Activated T-helper 1 cell treated with anti-CD3 and anti-CD28 coated beads, Interleukin-12 subunit alpha, Interleukin-12 subunit beta, Interleukin-2, Interleukin-4 antibody, amounts not matched to agents 30 ng/mL and 10 ng/mL and 1 ng/mL, durations not matched to agents 14 hours and 24 hours and 36 hours (primary cell): ENCODE results near the gene SULT1A2. TPM values are rescaled to one million over a fixed set of nuclear protein-coding genes. Genes with fewer than 3 reads are reported as not detected.

Experiments used
- DNase-seq: peaks from one replicate; pipeline ENCODE4 v3.0.0; 2021; ENCODE audit warnings: low spot score
- H3K27ac Mint-ChIP-seq: one replicate; pipeline ENCODE4 v1.8.0; 2021; ENCODE audit warnings: mild to moderate bottlenecking, mixed read lengths
- H3K27me3 Mint-ChIP-seq: one replicate; pipeline ENCODE4 v1.8.0; 2022; ENCODE audit warnings: mild to moderate bottlenecking, moderate library complexity, mixed read lengths; ENCODE audit not compliant: insufficient read depth
- H3K36me3 Mint-ChIP-seq: one replicate; pipeline ENCODE4 v1.8.0; 2021; ENCODE audit warnings: low read depth, mixed read lengths
- H3K4me1 Mint-ChIP-seq: one replicate; pipeline ENCODE4 v1.8.0; 2021; ENCODE audit warnings: low read depth, mixed read lengths
- H3K4me3 Mint-ChIP-seq: one replicate; pipeline ENCODE4 v1.8.0; 2021; ENCODE audit warnings: mild to moderate bottlenecking, moderate library complexity, mixed read lengths
- H3K9me3 Mint-ChIP-seq: one replicate; pipeline ENCODE4 v1.8.0; 2021; ENCODE audit warnings: mixed read lengths
- intact Hi-C: fragments of 100-400 bp; cut with micrococcal nuclease; formaldehyde crosslinking; loops from one replicate; pipeline ENCODE4 v1.15.1; 2024
- total RNA-seq: library from RNA; stranded (reverse); gene quantifications from 2 replicates; pipeline ENCODE4 v1.2.3, GENCODE V29; 2022

SULT1A2 gene
- total RNA-seq, 1 donor from 2014 or later: 0.41 TPM

GRCh38 chr16:28592511-28592910 is 4.3 kb downstream of the SULT1A2 start:
- Mint-ChIP-seq H3K9me3 (no peaks in the 10 kb centered on the region), H3K36me3 (peaks cover 4% of the 10 kb centered on the region), H3K4me3 (no peak overlapping the region), H3K27ac (no peak overlapping the region), H3K27me3 (no peaks in the 10 kb centered on the region), H3K4me1 (no peaks in the 10 kb centered on the region)
- intact Hi-C loops: no loop called here
- no peak for DNase-seq

GRCh38 chr16:28591355-28591754 is 5.5 kb downstream of the SULT1A2 start:
- H3K9me3 Mint-ChIP-seq: no peaks in the 10 kb centered on the region
- no peak overlapping the region for H3K27ac Mint-ChIP-seq
- no peak for DNase-seq
- H3K36me3 Mint-ChIP-seq: peaks cover 4% of the 10 kb centered on the region
- no peaks in the 10 kb centered on the region for H3K4me1 Mint-ChIP-seq
- no peak overlapping the region for H3K4me3 Mint-ChIP-seq
- H3K27me3 Mint-ChIP-seq: no peaks in the 10 kb centered on the region
- intact Hi-C loops: no loop called here

GRCh38 chr16:28590384-28591340 is 6.2 kb downstream of the SULT1A2 start:
- Mint-ChIP-seq H3K36me3 (peaks cover 6% of the 10 kb centered on the region), H3K4me3 (no peak overlapping the region), H3K4me1 (no peaks in the 10 kb centered on the region), H3K9me3 (no peaks in the 10 kb centered on the region), H3K27ac (no peak overlapping the region), H3K27me3 (no peaks in the 10 kb centered on the region)
- intact Hi-C loops: no loop called here
- DNase-seq: no peak

- Mint-ChIP-seq H3K27ac (no peak overlapping the region), H3K27me3 (no peaks in the 10 kb centered on the region), H3K4me1 (no peaks in the 10 kb centered on the region), H3K4me3 (no peak overlapping the region), H3K9me3 (no peaks in the 10 kb centered on the region), H3K36me3 (peaks cover 7% of the 10 kb centered on the region)
- DNase-seq: no peak
- intact Hi-C loops: no loop called here
These were observed 6.9 kb downstream of the SULT1A2 start for GRCh38 chr16:28589930-28590329.

- intact Hi-C loops: no loop called here
- Mint-ChIP-seq H3K27ac (no peak overlapping the region), H3K4me1 (no peaks in the 10 kb centered on the region)
These were observed 7.8 kb downstream of the SULT1A2 start for GRCh38 chr16:28589069-28589468.

GRCh38 chr16:28587386-28587785 is 9.5 kb downstream of the SULT1A2 start:
- no peak for DNase-seq
- no peak overlapping the region for H3K4me3 Mint-ChIP-seq
- no peaks in the 10 kb centered on the region for H3K4me1 Mint-ChIP-seq
- no peaks in the 10 kb centered on the region for H3K9me3 Mint-ChIP-seq
- no peaks in the 10 kb centered on the region for H3K27me3 Mint-ChIP-seq
- no peak overlapping the region for H3K27ac Mint-ChIP-seq
- peaks cover 13% of the 10 kb centered on the region for H3K36me3 Mint-ChIP-seq
- intact Hi-C loops: no loop called here

More at GRCh38 chr16:28589069-28589468, 7.8 kb downstream of the SULT1A2 start:
- Mint-ChIP-seq H3K27me3 (no peaks in the 10 kb centered on the region), H3K36me3 (peaks cover 9% of the 10 kb centered on the region), H3K4me3 (no peak overlapping the region), H3K9me3 (no peaks in the 10 kb centered on the region)
- DNase-seq: no peak

GRCh38 chr16:28586466-28586865 is 10.4 kb downstream of the SULT1A2 start:
- Mint-ChIP-seq H3K4me3 (no peak overlapping the region), H3K27ac (no peak overlapping the region), H3K4me1 (no peaks in the 10 kb centered on the region), H3K9me3 (no peaks in the 10 kb centered on the region), H3K27me3 (no peaks in the 10 kb centered on the region), H3K36me3 (peaks cover 19% of the 10 kb centered on the region)
- intact Hi-C loops: no loop called here
- no peak for DNase-seq

- Mint-ChIP-seq H3K4me1 (no peaks in the 10 kb centered on the region), H3K4me3 (no peak overlapping the region), H3K27ac (no peak overlapping the region), H3K36me3 (peaks cover 17% of the 10 kb centered on the region), H3K27me3 (no peaks in the 10 kb centered on the region), H3K9me3 (no peaks in the 10 kb centered on the region)
- no peak for DNase-seq
- intact Hi-C loops: no loop called here
These were observed 11.2 kb downstream of the SULT1A2 start for GRCh38 chr16:28585674-28586073.

GRCh38 chr16:28580726-28581315 is 16.0 kb downstream of the SULT1A2 start:
- intact Hi-C loops: no loop called here
- Mint-ChIP-seq H3K9me3 (no peaks in the 10 kb centered on the region), H3K27ac (no peak overlapping the region), H3K4me1 (no peaks in the 10 kb centered on the region), H3K27me3 (no peaks in the 10 kb centered on the region), H3K36me3 (peaks cover 14% of the 10 kb centered on the region), H3K4me3 (no peak overlapping the region)
- no peak for DNase-seq

GRCh38 chr16:28575446-28576109 is 21.3 kb downstream of the SULT1A2 start:
- no peak overlapping the region for H3K27ac Mint-ChIP-seq
- H3K4me1 Mint-ChIP-seq: no peaks in the 10 kb centered on the region
- no peak overlapping the region for H3K4me3 Mint-ChIP-seq
- no peaks in the 10 kb centered on the region for H3K36me3 Mint-ChIP-seq
- H3K27me3 Mint-ChIP-seq: no peaks in the 10 kb centered on the region
- intact Hi-C loops: no loop called here
- no peak for DNase-seq
- H3K9me3 Mint-ChIP-seq: no peaks in the 10 kb centered on the region

- Mint-ChIP-seq H3K4me3 (no peak overlapping the region), H3K27ac (no peak overlapping the region), H3K9me3 (no peaks in the 10 kb centered on the region), H3K27me3 (no peaks in the 10 kb centered on the region), H3K36me3 (no peaks in the 10 kb centered on the region), H3K4me1 (no peaks in the 10 kb centered on the region)
- no peak for DNase-seq
- intact Hi-C loops: no loop called here
These were observed 21.9 kb downstream of the SULT1A2 start for GRCh38 chr16:28574925-28575324.

- intact Hi-C loops: no loop called here
- Mint-ChIP-seq H3K4me1 (no peaks in the 10 kb centered on the region), H3K36me3 (no peaks in the 10 kb centered on the region), H3K27me3 (no peaks in the 10 kb centered on the region), H3K4me3 (no peak overlapping the region), H3K27ac (no peak overlapping the region), H3K9me3 (no peaks in the 10 kb centered on the region)
- DNase-seq: no peak
These were observed 22.8 kb downstream of the SULT1A2 start for GRCh38 chr16:28573738-28574718.
